Bronchial epithelial cell (primary cell): ENCODE measurements around the gene DOCK8. TPM values are rescaled to one million over a fixed set of nuclear protein-coding genes. Genes with fewer than 3 reads are reported as not detected.
"Not testable (repeated sequence)": the region's sequence is repeated elsewhere in the genome, so short reads cannot be mapped to it uniquely, and the experiment has no call there.

Experiments used
- DNase-seq: peaks from one replicate; pipeline ENCODE4 v3.0.0-alpha.2; 2010; ENCODE audit warnings: low read depth
- FAIRE-seq: peaks from 2 replicates; lab custom pipeline; 2011; peaks lifted over from hg19 to GRCh38; lab: Jason Lieb, UNC
- H3K27me3 ChIP-seq: 2 replicates; pipeline ENCODE4 v1.5.1; 2011; ENCODE audit warnings: low read length; ENCODE audit not compliant: control insufficient read depth, insufficient read depth
- H3K36me3 ChIP-seq: 2 replicates; pipeline ENCODE4 v1.5.1; 2011; ENCODE audit warnings: low read length; ENCODE audit not compliant: control insufficient read depth, insufficient read depth
- H3K4me3 ChIP-seq: 2 replicates; pipeline ENCODE4 v1.5.1; 2011; ENCODE audit warnings: mild to moderate bottlenecking, low read depth, low read length, control low read depth
- total RNA-seq: library from RNA; depleted of rRNA; stranded (reverse); fragments of >200 nt; gene quantifications from 2 replicates; pipeline ENCODE4 v1.2.1, GENCODE V29; 2014
- TF ChIP-seq, protein P1 (sequence below): IDR thresholded peaks from 2 replicates; pipeline ENCODE4 v1.5.1; 2011; ENCODE audit warnings: mild to moderate bottlenecking, moderate library complexity, low read length, control low read depth, inconsistent platforms; ENCODE audit not compliant: insufficient read depth, severe bottlenecking

The DOCK8 gene
- 0.26 and 0.38 TPM in 2 replicates for total RNA-seq

DNA sequence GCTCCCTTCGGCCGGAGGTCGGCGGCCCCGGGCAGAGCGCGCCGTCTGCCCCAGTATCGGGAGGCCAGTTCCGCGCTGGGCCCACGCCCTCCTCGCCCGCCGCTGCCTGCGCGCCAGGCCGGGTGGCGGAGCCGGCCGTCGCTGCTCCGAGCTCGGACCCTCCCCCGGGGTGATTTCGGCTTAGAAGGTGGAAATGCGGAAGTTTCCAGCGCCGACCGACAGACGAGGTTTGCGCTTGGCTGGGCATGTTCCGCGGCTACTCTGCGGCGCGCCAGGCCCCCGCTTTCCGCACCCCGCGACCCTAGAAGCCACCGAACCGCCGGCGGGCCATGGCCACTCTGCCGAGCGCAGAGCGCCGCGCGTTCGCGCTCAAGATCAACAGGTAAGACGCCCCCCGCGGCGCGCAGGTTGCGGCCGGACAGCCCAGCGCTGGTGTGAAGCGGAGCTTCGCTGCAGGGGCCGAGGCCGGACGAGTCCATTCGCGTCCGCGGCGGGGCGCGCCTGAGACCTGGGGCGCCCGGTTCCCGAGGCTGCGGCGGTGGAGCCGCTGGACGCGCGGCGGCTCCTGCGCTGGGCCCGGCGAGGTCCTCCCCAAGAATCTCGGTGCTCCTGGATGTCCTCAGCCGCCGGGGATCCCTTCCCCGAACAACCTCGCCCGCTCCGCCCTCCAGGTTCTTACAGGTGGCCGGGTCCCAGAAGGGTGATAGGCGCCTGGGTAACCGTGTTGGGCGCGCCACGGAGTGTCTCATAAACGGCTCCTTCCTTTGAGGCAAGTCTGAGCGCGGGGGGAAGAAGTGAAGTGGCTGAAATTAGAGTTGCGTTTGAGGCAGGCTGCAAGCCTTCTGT, at the start of gene DOCK8:
DOCK8 (plus strand) TSS at position 218 of the 846 bp plus-strand sequence; CDS start at position 330, 112 bp downstream.
- DNase-seq (peak; percentile 29), FAIRE-seq (no peak)
- H3K36me3 ChIP-seq = no peaks in the 10 kb centered on the region
- no peaks in the 10 kb centered on the region for H3K27me3 ChIP-seq
- TF ChIP-seq, protein P1, sequence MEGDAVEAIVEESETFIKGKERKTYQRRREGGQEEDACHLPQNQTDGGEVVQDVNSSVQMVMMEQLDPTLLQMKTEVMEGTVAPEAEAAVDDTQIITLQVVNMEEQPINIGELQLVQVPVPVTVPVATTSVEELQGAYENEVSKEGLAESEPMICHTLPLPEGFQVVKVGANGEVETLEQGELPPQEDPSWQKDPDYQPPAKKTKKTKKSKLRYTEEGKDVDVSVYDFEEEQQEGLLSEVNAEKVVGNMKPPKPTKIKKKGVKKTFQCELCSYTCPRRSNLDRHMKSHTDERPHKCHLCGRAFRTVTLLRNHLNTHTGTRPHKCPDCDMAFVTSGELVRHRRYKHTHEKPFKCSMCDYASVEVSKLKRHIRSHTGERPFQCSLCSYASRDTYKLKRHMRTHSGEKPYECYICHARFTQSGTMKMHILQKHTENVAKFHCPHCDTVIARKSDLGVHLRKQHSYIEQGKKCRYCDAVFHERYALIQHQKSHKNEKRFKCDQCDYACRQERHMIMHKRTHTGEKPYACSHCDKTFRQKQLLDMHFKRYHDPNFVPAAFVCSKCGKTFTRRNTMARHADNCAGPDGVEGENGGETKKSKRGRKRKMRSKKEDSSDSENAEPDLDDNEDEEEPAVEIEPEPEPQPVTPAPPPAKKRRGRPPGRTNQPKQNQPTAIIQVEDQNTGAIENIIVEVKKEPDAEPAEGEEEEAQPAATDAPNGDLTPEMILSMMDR = peak; percentile 56
- H3K4me3 ChIP-seq = peak within 1 kb of the TSS; percentile 49

DNA sequence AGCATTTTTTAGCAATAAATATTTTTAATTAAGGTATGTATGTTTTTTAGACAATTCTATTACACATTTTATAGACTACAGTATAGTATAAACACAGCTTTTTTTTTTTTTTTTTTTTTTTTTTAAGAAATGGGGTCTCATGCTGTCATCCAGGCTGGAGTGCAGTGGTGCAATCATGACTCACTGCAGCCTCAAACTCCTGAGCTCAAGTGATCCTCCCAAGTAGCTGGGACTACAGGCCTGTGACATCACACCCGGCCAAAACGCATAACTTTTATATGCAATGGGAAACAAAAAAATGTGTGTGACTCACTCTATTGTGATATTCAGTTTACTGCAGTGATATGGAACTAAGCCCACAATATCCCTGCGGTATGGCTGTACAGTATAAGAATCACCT, 44.9 kb upstream of the DOCK8 start:
- not testable (repeated sequence) for H3K36me3 ChIP-seq, DNase-seq, H3K27me3 ChIP-seq, H3K4me3 ChIP-seq, FAIRE-seq

GRCh38 chr9:178140-178825, 36.4 kb upstream of the DOCK8 start:
- peak overlapping the region; percentile 34 for H3K4me3 ChIP-seq
- H3K36me3 ChIP-seq, FAIRE-seq, DNase-seq, H3K27me3 ChIP-seq: not testable (repeated sequence)

DNA sequence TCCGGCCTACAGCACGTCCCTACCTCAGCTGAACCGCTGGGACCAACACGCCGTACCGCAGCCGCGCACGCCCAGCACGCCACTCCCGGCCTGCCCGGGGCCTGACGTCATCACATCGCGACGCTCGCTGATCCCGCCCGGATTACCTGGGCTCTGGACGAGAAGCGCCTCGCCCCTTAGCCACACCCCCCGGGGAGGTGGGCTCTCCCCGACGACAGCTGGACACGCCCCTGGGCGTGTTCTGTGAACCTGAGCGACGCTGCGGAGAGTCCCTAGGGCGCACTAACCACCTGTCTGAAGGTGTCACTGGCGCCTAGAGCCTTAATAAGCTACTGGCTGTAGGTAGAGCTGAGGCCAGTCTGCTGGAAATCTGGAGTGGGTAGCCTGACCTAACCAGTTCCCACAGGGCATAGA, 35.7 kb upstream of the DOCK8 start, which contains the start of gene ZNG1A:
ZNG1A (minus strand) TSS at position 87 of the 414 bp plus-strand sequence. CDS start 87 bp downstream, outside the sequence.
- H3K36me3 ChIP-seq, H3K27me3 ChIP-seq, FAIRE-seq: not testable (repeated sequence)
- DNase-seq = peak; percentile 69
- H3K4me3 ChIP-seq = peak within 1 kb of the TSS; percentile 34

DNA sequence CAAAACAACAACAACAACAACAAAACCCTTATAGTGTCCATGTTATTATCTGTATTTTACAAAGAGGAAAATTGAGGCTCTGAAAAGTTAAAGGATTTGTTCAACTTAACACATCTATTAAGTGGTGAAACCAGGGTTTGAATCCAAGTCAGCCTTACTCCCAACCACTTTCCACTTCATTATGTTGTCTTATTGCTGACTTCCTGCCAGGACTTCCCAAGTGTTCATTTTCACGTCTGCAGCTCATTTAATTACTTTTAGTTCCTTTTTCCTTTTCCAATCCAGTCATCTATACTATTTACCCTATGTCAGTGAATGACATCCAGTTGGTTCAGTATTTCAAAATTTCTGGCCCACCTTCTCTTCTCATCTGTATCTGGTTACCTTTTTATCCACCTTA, 15.1 kb upstream of the DOCK8 start:
- not testable (repeated sequence) for DNase-seq, H3K4me3 ChIP-seq, FAIRE-seq, H3K36me3 ChIP-seq, H3K27me3 ChIP-seq

DNA sequence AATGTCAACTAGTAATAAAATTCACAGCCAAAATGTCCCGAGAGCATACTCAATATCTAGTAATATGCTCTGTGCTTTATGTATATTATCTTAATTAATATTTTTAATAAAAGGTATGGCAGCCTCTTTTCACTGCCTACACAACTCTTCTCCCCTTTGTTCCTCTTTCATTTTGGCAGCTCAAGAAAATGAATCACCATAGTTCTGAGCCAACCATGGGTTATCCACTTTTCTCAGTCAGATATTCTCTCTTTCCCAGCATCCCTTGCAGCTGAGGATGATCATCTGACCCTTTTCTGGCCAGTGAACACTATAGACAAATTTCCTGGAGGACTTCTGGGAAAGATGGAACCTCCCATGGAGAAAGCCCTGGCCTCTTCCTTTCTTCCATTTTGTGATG, 8.2 kb upstream of the DOCK8 start:
- TF ChIP-seq, protein P1 = no peak
- FAIRE-seq (no peak), DNase-seq (no peak)
- Histone ChIP-seq H3K4me3 (no peak overlapping the region), H3K36me3 (no peaks in the 10 kb centered on the region), H3K27me3 (no peaks in the 10 kb centered on the region)

GRCh38 chr9:209143-209758, 5.4 kb upstream of the DOCK8 start:
- no peak for DNase-seq
- TF ChIP-seq, protein P1 = no peak
- no peak for FAIRE-seq

More at GRCh38 chr9:209143-209758, 5.4 kb upstream of the DOCK8 start:
- Histone ChIP-seq H3K4me3 (no peak overlapping the region), H3K36me3 (no peaks in the 10 kb centered on the region), H3K27me3 (no peaks in the 10 kb centered on the region)
